OCI-LY7 (cell line): Measurements from ENCODE around the gene PMP22. TPM values are rescaled to one million over a fixed set of nuclear protein-coding genes. Genes with fewer than 3 reads are reported as not detected.

Experiments used
- BruUV-seq: library from RNA; stranded (reverse); fragments of 400-500 nt; replicated peaks from 2 replicates; lab custom pipeline; 2021; lab: Mats Ljungman, UMichigan
- CTCF ChIA-PET: fragments of 300-600 bp; sonication (Branson Sonifier 250); formaldehyde crosslinking; loops from one replicate; lab custom pipeline; 2022; ENCODE audit warnings: antibody characterized with exemption; ENCODE audit not compliant: unreplicated experiment; lab: Charles Lee
- POLR2A ChIA-PET: fragments of 300-600 bp; sonication (Branson Sonifier 250); formaldehyde crosslinking; loops from one replicate; lab custom pipeline; 2022; ENCODE audit warnings: antibody characterized with exemption; lab: Charles Lee
- DNase-seq: peaks from one replicate; pipeline ENCODE4 v3.0.0-alpha.2; 2015; ENCODE audit warnings: low spot score
- H2AFZ ChIP-seq: fragments of 200-600 bp; sonication (generic), shearing (Covaris generic); 2 replicates; pipeline ENCODE4 v1.6.1; 2014; ENCODE audit warnings: mild to moderate bottlenecking, antibody characterized with exemption, low read length, moderate library complexity
- H3K27ac ChIP-seq: fragments of 200-600 bp; sonication (generic); 2 replicates; pipeline ENCODE4 v1.5.1; 2014; ENCODE audit warnings: mixed run types, low read depth, mild to moderate bottlenecking, moderate library complexity, low read length, inconsistent platforms; ENCODE audit not compliant: poor library complexity, severe bottlenecking
- H3K36me3 ChIP-seq: fragments of 200-600 bp; sonication (generic); 2 replicates; pipeline ENCODE4 v1.6.1; 2014; ENCODE audit warnings: mild to moderate bottlenecking, antibody characterized with exemption, low read length, moderate library complexity, mixed read lengths; ENCODE audit not compliant: insufficient read depth
- H3K4me1 ChIP-seq: fragments of 200-600 bp; sonication (generic); 2 replicates; pipeline ENCODE4 v1.5.1; 2014; ENCODE audit warnings: mild to moderate bottlenecking, low read length; ENCODE audit not compliant: insufficient read depth, poor library complexity, severe bottlenecking
- H3K4me2 ChIP-seq: fragments of 200-600 bp; sonication (generic); 2 replicates; pipeline ENCODE4 v1.6.1; 2014; ENCODE audit warnings: mild to moderate bottlenecking, low read length
- H3K4me3 ChIP-seq: fragments of 200-600 bp; sonication (generic); 2 replicates; pipeline ENCODE4 v1.5.1; 2014; ENCODE audit warnings: mild to moderate bottlenecking, low read depth, low read length; ENCODE audit not compliant: poor library complexity, severe bottlenecking
- H3K79me2 ChIP-seq: fragments of 200-600 bp; sonication (generic); 2 replicates; pipeline ENCODE4 v1.6.1; 2016; ENCODE audit warnings: low read depth, mild to moderate bottlenecking, low read length, moderate library complexity, mixed read lengths; ENCODE audit not compliant: insufficient read depth
- H3K9me2 ChIP-seq: fragments of 200-600 bp; sonication (generic); 2 replicates; pipeline ENCODE4 v1.6.1; 2016; ENCODE audit warnings: mild to moderate bottlenecking, low read length, mixed read lengths; ENCODE audit not compliant: insufficient read depth
- H3K9me3 ChIP-seq: fragments of 200-600 bp; sonication (generic); 2 replicates; pipeline ENCODE4 v1.6.1; 2014; ENCODE audit warnings: mild to moderate bottlenecking, mixed run types, low read length, mixed read lengths
- H4K20me1 ChIP-seq: fragments of 200-600 bp; sonication (generic); 2 replicates; pipeline ENCODE4 v1.6.1; 2014; ENCODE audit warnings: mild to moderate bottlenecking, antibody characterized with exemption, low read length, moderate library complexity, mixed read lengths; ENCODE audit not compliant: insufficient read depth
- CTCF ChIP-seq: fragments of 200-600 bp; sonication (generic); conservative IDR thresholded peaks from 2 replicates; pipeline ENCODE4 v1.5.1; 2014; ENCODE audit warnings: mild to moderate bottlenecking, antibody characterized with exemption, low read length, moderate library complexity, mixed read lengths
- EZH2phosphoT487 ChIP-seq: fragments of 200-600 bp; sonication (generic); IDR thresholded peaks from 2 replicates; pipeline ENCODE4 v1.6.1; 2018; ENCODE audit warnings: low read depth, borderline replicate concordance, mild to moderate bottlenecking, mixed run types, antibody characterized with exemption, low read length, moderate library complexity, mixed read lengths
- intact Hi-C: fragments of 100-400 bp; cut with micrococcal nuclease; formaldehyde crosslinking; loops from one replicate; pipeline ENCODE4 v1.10.0; 2022; ENCODE audit not compliant: unreplicated experiment
- total RNA-seq, 2 experiments: library from RNA; depleted of rRNA in 1 of 2; stranded (reverse); fragments of >200 nt in 1 of 2; shearing (Covaris generic) in 1 of 2; gene quantifications; 2 replicates each; pipeline ENCODE4 v1.2.3, GENCODE V29; 2014 to 2022

Gene PMP22
- total RNA-seq, 2 experiments from 2014 or later: not detected

DNA sequence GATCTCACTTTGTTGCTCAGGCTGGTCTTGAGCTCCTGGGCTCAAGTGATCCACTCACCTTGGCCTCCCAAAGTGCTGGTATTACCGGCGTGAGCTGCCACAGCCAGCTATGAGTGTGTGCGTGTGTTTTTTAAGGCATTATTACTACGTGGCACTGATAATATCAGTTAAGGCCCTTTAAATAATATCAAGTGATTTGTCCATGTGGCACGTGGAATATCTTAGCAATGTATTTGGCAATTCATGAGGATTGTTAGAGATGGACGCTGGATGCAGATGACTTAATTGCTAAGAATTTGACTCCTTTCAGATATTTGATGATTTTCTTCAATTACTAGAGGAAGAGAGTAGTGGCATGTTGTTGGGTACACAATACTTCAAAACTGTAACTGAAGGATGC is 25.5 kb upstream of the PMP22 start:
- TF ChIP-seq EZH2phosphoT487: no peak
- no peak for TF ChIP-seq CTCF
- H3K4me1 ChIP-seq: no peaks in the 10 kb centered on the region
- no peak overlapping the region for H3K4me2 ChIP-seq
- no peaks in the 10 kb centered on the region for H3K9me2 ChIP-seq
- no peak overlapping the region for H3K27ac ChIP-seq
- H3K9me3 ChIP-seq: no peaks in the 10 kb centered on the region
- H4K20me1 ChIP-seq: no peaks in the 10 kb centered on the region
- DNase-seq: no peak
- intact Hi-C loops: no loop called here
- no peaks in the 10 kb centered on the region for H3K36me3 ChIP-seq
- no peaks in the 10 kb centered on the region for H3K79me2 ChIP-seq
- no peak overlapping the region for H3K4me3 ChIP-seq
- no TSS peak for BruUV-seq
- no peak overlapping the region for H2AFZ ChIP-seq
- ChIA-PET CTCF (no interaction called here), POLR2A (no interaction called here)

DNA sequence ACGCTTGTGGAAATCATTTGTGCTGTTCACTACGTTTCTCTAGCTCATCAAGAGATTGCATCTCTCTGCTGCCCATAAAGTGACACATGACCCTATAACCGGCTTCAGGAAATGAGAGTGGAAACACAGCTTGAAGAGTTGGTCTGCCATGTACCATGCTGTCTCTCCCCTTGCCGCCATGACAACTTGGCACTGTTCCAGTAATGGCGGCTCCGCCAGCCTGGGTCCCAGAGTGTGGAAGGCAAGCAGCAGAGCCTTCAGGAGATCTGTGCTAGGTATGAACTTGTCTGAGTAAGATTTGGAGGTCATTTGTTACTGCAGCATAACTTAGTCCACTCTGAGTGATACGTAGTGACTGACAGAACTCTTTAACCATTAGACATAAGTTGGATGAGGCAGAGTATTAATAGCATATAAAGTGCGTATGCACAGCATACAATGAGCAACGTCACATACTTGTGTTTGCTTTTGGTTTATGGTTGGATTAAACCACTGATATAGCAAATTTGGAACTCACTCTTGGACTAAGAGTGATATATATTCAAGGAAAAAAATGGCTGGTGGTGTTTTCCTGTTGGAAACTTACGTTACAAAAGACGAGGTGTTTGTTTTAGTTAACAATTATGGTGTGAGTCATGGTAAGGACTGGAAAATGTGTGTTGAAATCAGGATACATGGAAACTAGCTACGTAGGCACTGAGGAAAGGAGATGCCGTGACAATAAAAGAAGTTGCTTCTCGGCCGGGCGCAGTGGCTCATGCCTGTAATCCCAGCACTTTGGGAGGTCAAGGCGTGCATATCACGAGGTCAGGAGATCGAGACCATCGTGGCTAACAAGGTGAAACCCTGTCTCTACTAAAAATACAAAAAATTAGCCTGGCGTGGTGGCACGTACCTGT is 24.4 kb upstream of the PMP22 start:
- no peaks in the 10 kb centered on the region for H3K4me1 ChIP-seq
- no peaks in the 10 kb centered on the region for H3K9me3 ChIP-seq
- POLR2A ChIA-PET: no interaction called here
- no peak for TF ChIP-seq EZH2phosphoT487
- no peak for TF ChIP-seq CTCF
- no peaks in the 10 kb centered on the region for H3K79me2 ChIP-seq
- no peak for DNase-seq
- H3K9me2 ChIP-seq: no peaks in the 10 kb centered on the region
- H3K27ac ChIP-seq: no peak overlapping the region
- CTCF ChIA-PET: no interaction called here
- H3K4me2 ChIP-seq: no peak overlapping the region
- intact Hi-C loops: no loop called here
- BruUV-seq: no TSS peak
- H3K36me3 ChIP-seq: no peaks in the 10 kb centered on the region
- H2AFZ ChIP-seq: no peak overlapping the region
- no peaks in the 10 kb centered on the region for H4K20me1 ChIP-seq
- no peak overlapping the region for H3K4me3 ChIP-seq

- TF ChIP-seq CTCF (no peak), EZH2phosphoT487 (no peak)
- intact Hi-C loops: no loop called here
- H3K9me2 ChIP-seq: no peaks in the 10 kb centered on the region
- no peaks in the 10 kb centered on the region for H3K36me3 ChIP-seq
- no peaks in the 10 kb centered on the region for H4K20me1 ChIP-seq
- no peak overlapping the region for H3K27ac ChIP-seq
- DNase-seq: no peak
- CTCF ChIA-PET: no interaction called here
- BruUV-seq: no TSS peak
- no peak overlapping the region for H2AFZ ChIP-seq
- no peak overlapping the region for H3K4me3 ChIP-seq
- no peaks in the 10 kb centered on the region for H3K9me3 ChIP-seq
- no peak overlapping the region for H3K4me2 ChIP-seq
- H3K79me2 ChIP-seq: no peaks in the 10 kb centered on the region
- H3K4me1 ChIP-seq: no peaks in the 10 kb centered on the region
- POLR2A ChIA-PET: no interaction called here
Observed at GRCh38 chr17:15288859-15289258, 23.7 kb upstream of the PMP22 start.
